ENCODE data around the gene ZNF316. TPM values are rescaled to one million over a fixed set of nuclear protein-coding genes. Genes with fewer than 3 reads are reported as not detected.
A peak's percentile ranks its signal among the peaks of the same experiment; 100 is the strongest.
"Not testable (repeated sequence)": the region's sequence is repeated elsewhere in the genome, so short reads cannot be mapped to it uniquely, and the experiment has no call there.

ZNF316 gene
- total RNA-seq, 3 donors from 2014 or later, result 30.9 to 32.6 (median 32.1) TPM

DNA sequence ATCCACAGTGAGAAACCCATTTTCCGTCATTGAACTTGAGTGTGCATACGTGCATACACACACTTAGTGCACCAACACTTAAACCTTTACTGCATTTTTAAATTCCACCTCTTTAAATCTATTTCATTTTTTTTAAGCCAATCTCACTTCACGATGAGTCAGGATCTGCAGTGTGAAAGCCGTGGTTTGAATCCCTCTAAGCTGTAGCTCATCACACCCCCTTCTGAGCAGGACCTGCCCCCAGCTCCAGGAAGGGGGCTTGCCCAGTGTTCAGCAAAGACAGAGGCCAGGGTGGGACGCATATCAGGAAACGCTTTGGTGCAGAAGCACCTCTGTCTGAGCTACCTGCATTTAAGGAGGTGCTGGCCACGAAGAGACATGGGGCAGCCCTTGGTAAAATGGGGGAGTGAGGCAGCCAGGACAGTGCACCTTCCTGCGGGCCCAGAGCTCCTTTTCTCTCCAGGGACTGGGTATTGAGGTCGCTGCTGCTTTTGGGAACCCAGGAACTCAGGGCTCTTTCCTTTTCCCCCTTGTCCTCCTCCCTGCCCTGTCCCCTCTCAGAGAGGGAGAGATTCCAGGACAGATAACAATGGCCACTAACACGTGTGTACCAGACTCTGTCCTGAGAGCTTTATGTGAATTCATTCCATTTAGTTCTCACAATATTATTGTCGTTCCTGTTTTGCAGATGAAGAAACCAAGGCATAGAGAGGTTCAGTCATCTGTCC, 21.7 kb downstream of the ZNF316 start:
- Mint-ChIP-seq H3K4me3 (no peak overlapping the region), H3K36me3 (ENCODE audit: insufficient read depth) (peaks cover 8% of the 10 kb centered on the region), H3K4me1 (ENCODE audit: low read depth) (peaks cover 4% of the 10 kb centered on the region), H3K27me3 (ENCODE audit: low read depth) (no peaks in the 10 kb centered on the region), H3K9me3 (no peaks in the 10 kb centered on the region)
- no peak for DNase-seq
- ATAC-seq, result peak; percentile 79 to 80

DNA sequence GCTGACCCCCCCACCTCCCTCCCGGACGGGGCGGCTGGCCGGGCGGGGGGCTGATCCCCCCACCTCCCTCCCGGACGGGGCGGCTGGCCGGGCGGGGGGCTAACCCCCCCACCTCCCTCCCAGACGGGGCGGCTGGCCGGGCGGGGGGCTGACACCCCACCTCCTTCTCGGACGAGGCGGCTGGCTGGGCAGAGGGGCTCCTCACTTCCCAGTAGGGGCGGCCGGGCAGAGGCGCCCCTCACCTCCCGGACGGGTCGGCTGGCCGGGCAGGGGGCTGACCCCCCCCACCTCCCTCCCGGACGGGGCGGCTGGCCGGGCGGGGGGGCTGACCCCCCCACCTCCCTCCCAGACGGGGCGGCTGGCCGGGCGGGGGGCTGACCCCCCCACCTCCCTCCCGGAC, 33.7 kb downstream of the ZNF316 start:
- not testable (repeated sequence) for H3K4me1 Mint-ChIP-seq (ENCODE audit: low read depth); H3K4me3 Mint-ChIP-seq; DNase-seq; H3K27me3 Mint-ChIP-seq (ENCODE audit: low read depth); ATAC-seq
- Mint-ChIP-seq H3K9me3 (peaks cover 50% of the 10 kb centered on the region), H3K36me3 (ENCODE audit: insufficient read depth) (peaks cover 16% of the 10 kb centered on the region)

DNA sequence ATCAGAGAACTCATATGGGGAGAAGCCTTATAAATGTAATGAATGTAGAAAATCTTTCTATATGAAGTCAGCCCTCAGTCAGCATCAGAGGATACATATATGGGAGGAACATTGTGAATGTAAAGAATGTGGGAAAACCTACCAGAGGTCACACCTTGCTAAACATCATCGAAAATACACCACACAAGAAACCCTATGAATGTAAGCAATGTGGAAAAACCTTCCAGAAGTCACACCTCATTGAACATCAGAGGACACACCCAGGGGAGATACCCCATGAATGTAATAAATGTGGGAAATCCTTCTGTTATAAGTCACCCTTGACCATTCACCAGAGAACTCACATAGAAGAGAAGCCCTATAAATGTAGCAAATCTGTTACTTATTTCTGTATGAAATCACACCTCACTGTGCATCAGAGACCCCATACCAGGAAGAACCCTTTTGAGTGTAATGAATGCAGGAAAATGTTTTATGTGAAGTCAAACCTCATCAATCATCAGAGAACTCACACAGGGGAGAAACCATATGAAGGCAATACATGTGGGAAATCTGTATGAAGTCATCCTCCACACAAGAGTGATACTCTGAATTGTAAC, 38.8 kb downstream of the ZNF316 start:
- DNase-seq, result no peak
- H3K36me3 Mint-ChIP-seq (ENCODE audit: insufficient read depth), result peaks cover 13% of the 10 kb centered on the region
- no peak for ATAC-seq

DNA sequence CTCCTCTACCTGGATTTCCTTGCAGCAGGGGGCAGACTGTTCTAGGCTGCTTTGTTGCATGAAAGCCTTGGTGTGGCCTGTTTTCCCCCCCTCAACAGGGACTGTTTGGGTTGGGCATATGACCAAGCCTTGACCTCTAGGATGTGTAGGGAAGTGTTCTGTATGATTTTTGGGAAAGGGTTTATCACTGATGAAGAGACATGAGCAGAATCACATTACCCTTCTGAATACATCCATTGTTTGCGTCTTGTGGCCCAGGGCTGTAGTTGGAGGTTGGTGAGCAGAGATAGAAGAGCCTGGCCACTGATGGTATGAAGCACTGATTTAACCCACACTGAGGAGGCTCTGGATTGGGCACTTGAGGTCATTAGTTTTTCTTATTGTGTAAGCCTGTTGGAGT, 43.0 kb downstream of the ZNF316 start:
- Mint-ChIP-seq H3K4me1 (ENCODE audit: low read depth) (no peaks in the 10 kb centered on the region), H3K27me3 (ENCODE audit: low read depth) (no peaks in the 10 kb centered on the region), H3K36me3 (ENCODE audit: insufficient read depth) (peaks cover 8% of the 10 kb centered on the region), H3K4me3 (no peak overlapping the region), H3K9me3 (peaks cover 62% of the 10 kb centered on the region)
- ATAC-seq, result no peak
- DNase-seq, result no peak

More for the DNA sequence above, 38.8 kb downstream of the ZNF316 start:
- Mint-ChIP-seq H3K4me3 (no peak overlapping the region), H3K27me3 (ENCODE audit: low read depth) (no peaks in the 10 kb centered on the region), H3K4me1 (ENCODE audit: low read depth) (no peaks in the 10 kb centered on the region), H3K9me3 (peaks cover 57% of the 10 kb centered on the region)

DNA sequence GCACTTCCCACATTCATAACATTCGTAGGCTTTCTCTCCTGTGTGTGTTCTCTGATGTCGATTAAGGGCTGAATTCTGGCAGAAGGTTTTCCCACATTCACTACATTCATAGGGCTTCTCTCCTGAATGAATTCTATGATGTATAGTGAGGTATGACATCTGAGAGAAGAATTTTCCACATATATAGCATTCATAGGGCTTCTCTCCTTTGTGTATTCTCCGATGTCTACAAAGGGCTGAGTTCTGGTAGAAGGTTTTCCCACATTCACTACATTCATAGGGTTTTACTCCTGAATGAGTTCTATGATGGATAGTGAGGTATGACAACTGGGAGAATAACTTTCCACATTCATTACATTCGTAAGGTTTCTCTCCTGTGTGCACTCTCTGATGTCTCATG, 54.0 kb downstream of the ZNF316 start:
- no peak for ATAC-seq
- peaks cover 58% of the 10 kb centered on the region for H3K9me3 Mint-ChIP-seq

DNA sequence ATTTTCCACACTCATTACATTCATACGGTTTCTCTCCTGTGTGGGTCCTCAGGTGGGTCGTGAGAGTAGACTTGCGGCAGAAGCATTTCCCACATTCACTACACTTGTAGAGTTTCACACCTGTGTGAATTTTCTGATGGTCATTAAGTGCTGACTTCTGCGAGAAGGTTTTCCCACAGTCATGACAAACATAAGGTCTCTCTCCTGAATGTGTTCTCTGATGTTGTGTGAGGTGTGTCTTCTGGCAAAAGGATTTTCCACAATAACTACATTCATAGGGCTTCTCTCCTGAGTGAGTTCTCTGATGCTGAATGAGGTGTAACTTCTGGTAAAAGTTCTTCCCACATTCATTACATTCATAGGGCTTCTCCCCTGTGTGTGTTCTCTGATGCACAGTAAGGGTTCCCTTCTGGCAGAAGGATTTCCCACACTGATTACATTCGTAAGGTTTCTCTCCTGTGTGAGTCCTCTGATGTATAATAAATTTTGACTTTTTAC, 54.5 kb downstream of the ZNF316 start:
- Mint-ChIP-seq H3K4me1 (ENCODE audit: low read depth) (no peaks in the 10 kb centered on the region), H3K4me3 (no peak overlapping the region), H3K9me3 (peaks cover 53% of the 10 kb centered on the region), H3K27me3 (ENCODE audit: low read depth) (no peaks in the 10 kb centered on the region), H3K36me3 (ENCODE audit: insufficient read depth) (peaks cover 26% of the 10 kb centered on the region)
- ATAC-seq (no peak), DNase-seq (no peak)

More for the DNA sequence above, 54.0 kb downstream of the ZNF316 start:
- no peak overlapping the region for H3K4me3 Mint-ChIP-seq
- DNase-seq, result no peak
- peaks cover 30% of the 10 kb centered on the region for H3K36me3 Mint-ChIP-seq (ENCODE audit: insufficient read depth)
- H3K27me3 Mint-ChIP-seq (ENCODE audit: low read depth), result no peaks in the 10 kb centered on the region
- no peaks in the 10 kb centered on the region for H3K4me1 Mint-ChIP-seq (ENCODE audit: low read depth)

DNA sequence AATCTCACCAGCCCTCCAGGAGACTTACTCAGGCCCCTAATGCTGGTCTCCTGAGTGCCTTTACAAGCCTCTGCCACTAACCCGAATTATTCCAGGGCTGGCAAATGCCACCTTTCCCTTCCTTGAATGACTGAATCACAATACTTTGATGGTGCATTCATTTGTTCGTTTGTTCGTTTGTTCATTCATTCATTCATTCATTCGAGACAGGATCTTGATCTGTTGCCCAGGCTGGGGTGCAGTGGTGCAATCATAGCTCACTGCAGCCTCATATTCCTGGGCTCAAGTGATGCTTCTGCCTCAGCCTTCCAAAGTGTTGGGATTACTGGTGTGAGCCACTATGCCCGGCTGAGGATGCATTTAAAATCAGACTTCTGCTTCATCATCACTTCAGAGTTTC, 63.7 kb downstream of the ZNF316 start:
- H3K36me3 Mint-ChIP-seq (ENCODE audit: insufficient read depth), result peaks cover 58% of the 10 kb centered on the region
- H3K27me3 Mint-ChIP-seq (ENCODE audit: low read depth), result no peaks in the 10 kb centered on the region
- no peak overlapping the region for H3K4me3 Mint-ChIP-seq
- H3K9me3 Mint-ChIP-seq, result peaks cover 34% of the 10 kb centered on the region
- ATAC-seq, result no peak
- H3K4me1 Mint-ChIP-seq (ENCODE audit: low read depth), result peaks cover 40% of the 10 kb centered on the region
- DNase-seq, result no peak

DNA sequence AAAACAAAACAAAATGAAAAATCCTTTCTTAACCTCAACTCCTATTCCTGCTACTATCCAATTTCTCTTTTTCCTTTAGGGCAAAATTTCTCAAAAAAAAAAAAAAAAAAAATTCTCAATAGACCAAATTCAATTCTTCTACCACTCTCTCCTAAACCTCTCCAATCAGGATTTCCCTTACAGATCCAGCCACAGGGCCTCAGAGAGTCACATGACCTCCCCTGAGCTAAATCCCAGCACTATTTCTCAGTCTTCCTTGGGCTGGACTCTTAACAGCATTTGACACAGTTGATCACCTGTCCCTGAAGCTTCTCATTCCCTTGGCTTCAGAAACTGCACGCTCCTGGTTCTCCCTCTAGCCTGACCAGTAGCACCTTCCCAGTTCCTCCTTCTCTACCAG, 64.7 kb downstream of the ZNF316 start:
- H3K9me3 Mint-ChIP-seq, result peaks cover 34% of the 10 kb centered on the region
- H3K4me1 Mint-ChIP-seq (ENCODE audit: low read depth), result peaks cover 41% of the 10 kb centered on the region
- H3K4me3 Mint-ChIP-seq, result no peak overlapping the region
- DNase-seq (no peak), ATAC-seq (no peak)
- no peaks in the 10 kb centered on the region for H3K27me3 Mint-ChIP-seq (ENCODE audit: low read depth)
- H3K36me3 Mint-ChIP-seq (ENCODE audit: insufficient read depth), result peaks cover 58% of the 10 kb centered on the region

Other genes starting within 250 kb of the ZNF316 start
- gene DAGLB, start 189.4 kb upstream of the ZNF316 start, total RNA-seq, result 10 to 100 TPM; 12.0 to 15.0 (median 12.8) TPM
- gene KDELR2, start 153.2 kb upstream of the ZNF316 start, total RNA-seq, result 10 to 100 TPM; 74.7 to 76.8 (median 75.1) TPM
- gene GRID2IP, start 85.9 kb upstream of the ZNF316 start, total RNA-seq, result under 1 TPM in 1 of 3 donors, not detected in 2; 0.13 TPM
- gene ZDHHC4, start 59.9 kb upstream of the ZNF316 start, total RNA-seq, result 10 to 100 TPM; 23.6 to 33.5 (median 27.5) TPM
- 10 to 100 TPM; 51.4 to 60.1 (median 59.1) TPM for gene INTS15, start 47.3 kb upstream of the ZNF316 start, total RNA-seq
- 1 to 10 TPM; 2.2 to 3.5 (median 3.0) TPM for gene ZNF853, start 21.7 kb upstream of the ZNF316 start, total RNA-seq
- gene ZNF12, start 69.6 kb downstream of the ZNF316 start, total RNA-seq, result 10 to 100 TPM; 15.0 to 21.0 (median 17.7) TPM
- gene RSPH10B2, start 116.8 kb downstream of the ZNF316 start, total RNA-seq, result under 1 TPM; 0.13 to 0.54 (median 0.35) TPM
- 10 to 100 TPM; 57.9 to 64.8 (median 61.9) TPM for gene CCZ1B, start 189.0 kb downstream of the ZNF316 start, total RNA-seq

Measured in activated T-cell treated with anti-CD3 and anti-CD28 coated beads, Interleukin-2, amount 50 U/mL, for 4 hours (primary cell).